AG09309 (cell line): ENCODE results near the gene DGCR6L.
"Not testable (repeated sequence)": the region's sequence is repeated elsewhere in the genome, so short reads cannot be mapped to it uniquely, and the experiment has no call there.

Experiments
- DNase-seq: peaks from one replicate; pipeline ENCODE4 v3.0.0-alpha.2; 2010; ENCODE audit warnings: low read depth
- H3K4me3 ChIP-seq: 2 replicates; pipeline ENCODE4 v1.5.1; 2011; ENCODE audit warnings: mild to moderate bottlenecking, low read depth, low read length, moderate library complexity; ENCODE audit not compliant: control insufficient read depth
- CTCF ChIP-seq: IDR thresholded peaks from 2 replicates; pipeline ENCODE4 v1.5.1; 2011; ENCODE audit warnings: mild to moderate bottlenecking, low read depth, low read length, inconsistent platforms; ENCODE audit not compliant: insufficient read depth, control insufficient read depth; ENCODE audit errors: missing control alignments

DGCR6L gene

GRCh38 chr22:20276468-20276867 lies 43.4 kb downstream of the DGCR6L start:
- DNase-seq = no peak
- no peak for TF ChIP-seq CTCF

GRCh38 chr22:20275836-20276235 lies 44.0 kb downstream of the DGCR6L start:
- no peak overlapping the region for H3K4me3 ChIP-seq
- DNase-seq = no peak
- TF ChIP-seq CTCF = no peak

More at GRCh38 chr22:20276468-20276867, 43.4 kb downstream of the DGCR6L start:
- H3K4me3 ChIP-seq = no peak overlapping the region

GRCh38 chr22:20275325-20275724 lies 44.5 kb downstream of the DGCR6L start:
- not testable (repeated sequence) for DNase-seq, H3K4me3 ChIP-seq

- H3K4me3 ChIP-seq, DNase-seq: not testable (repeated sequence)
Measured at GRCh38 chr22:20274374-20274773, 45.5 kb downstream of the DGCR6L start.

GRCh38 chr22:20273758-20274181 lies 46.1 kb downstream of the DGCR6L start:
- no peak for DNase-seq
- TF ChIP-seq CTCF = no peak
- no peak overlapping the region for H3K4me3 ChIP-seq

- TF ChIP-seq CTCF = no peak
- H3K4me3 ChIP-seq = no peak overlapping the region
- DNase-seq = no peak
Measured at GRCh38 chr22:20272700-20273099, 47.2 kb downstream of the DGCR6L start.

GRCh38 chr22:20272174-20272573 lies 47.7 kb downstream of the DGCR6L start:
- no peak for TF ChIP-seq CTCF
- DNase-seq = no peak
- H3K4me3 ChIP-seq = no peak overlapping the region
